Inflammatory macrophage treated with lipopolysaccharide for 1 hour (primary cell): ENCODE results near the gene FBXW5.

Experiments used
- DNase-seq, 2 donors: peaks; one replicate each; pipeline ENCODE4 v3.0.0-alpha.2; 2020 to 2022

Gene FBXW5

DNA sequence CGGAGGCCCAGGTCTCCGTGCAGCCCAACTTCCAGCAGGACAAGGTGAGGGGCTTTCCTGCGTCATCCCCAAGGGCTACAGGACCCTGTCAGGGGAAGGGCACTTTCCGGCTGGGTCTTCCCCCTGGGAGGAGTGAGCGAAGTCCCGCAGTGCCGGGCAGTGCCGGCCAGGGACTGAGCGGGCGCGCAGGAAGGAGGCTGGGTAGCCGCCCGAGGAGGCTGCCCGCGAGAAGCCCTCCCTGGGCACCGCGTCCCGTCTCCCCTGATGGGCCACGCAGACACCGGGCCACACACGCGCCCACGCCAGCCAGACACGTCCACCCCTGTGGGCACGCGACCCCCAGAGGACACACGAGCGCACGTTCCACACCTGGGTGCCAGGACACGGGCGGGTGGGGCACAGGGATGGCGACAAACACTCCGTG is 33.1 kb upstream of the FBXW5 start:
- no peak for DNase-seq

DNA sequence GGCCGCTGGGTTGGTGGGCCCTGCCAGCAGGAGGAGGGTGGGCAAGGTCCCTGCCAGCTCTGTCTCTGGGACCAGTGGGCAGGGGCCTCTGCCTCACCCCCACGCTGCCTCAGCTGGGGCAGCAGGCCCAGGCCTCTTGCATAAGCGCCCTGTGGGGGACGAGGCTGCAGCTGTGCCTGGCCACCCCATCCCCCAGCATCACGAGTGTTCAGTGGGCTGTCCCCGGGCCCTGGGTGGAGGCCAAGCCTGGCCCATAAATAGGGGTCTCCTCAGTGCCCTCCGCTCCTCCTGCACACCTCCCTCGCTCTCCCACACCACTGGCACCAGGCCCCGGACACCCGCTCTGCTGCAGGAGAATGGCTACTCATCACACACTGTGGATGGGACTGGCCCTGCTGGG is 32.7 kb upstream of the FBXW5 start, which contains the start of gene PTGDS:
Gene PTGDS (plus strand): TSS at position 282 of the 400 bp plus-strand sequence. CDS start 75 bp downstream, at position 357.
- DNase-seq = no peak

DNA sequence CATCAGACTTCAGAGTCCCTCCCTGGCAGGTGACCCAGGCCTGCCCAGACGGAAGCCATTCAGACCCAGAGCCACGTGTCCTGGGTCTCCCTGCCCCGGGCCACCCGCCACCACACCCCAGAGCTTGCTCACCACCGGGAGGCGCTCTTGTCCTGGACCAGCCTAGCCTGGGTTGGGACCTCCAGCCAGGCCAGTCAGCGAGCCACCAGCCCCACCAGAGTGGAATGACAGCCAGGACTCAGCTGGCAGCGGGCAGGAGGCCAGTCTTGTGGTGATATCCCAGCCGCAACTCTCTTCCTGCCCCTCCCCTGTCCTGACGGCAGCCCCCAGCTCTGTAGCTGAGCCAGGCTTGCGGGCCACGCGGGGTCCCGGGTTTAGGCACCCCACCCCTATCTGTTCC is 31.1 kb upstream of the FBXW5 start:
- DNase-seq = peak in 1 of 2 donors; percentile 20

DNA sequence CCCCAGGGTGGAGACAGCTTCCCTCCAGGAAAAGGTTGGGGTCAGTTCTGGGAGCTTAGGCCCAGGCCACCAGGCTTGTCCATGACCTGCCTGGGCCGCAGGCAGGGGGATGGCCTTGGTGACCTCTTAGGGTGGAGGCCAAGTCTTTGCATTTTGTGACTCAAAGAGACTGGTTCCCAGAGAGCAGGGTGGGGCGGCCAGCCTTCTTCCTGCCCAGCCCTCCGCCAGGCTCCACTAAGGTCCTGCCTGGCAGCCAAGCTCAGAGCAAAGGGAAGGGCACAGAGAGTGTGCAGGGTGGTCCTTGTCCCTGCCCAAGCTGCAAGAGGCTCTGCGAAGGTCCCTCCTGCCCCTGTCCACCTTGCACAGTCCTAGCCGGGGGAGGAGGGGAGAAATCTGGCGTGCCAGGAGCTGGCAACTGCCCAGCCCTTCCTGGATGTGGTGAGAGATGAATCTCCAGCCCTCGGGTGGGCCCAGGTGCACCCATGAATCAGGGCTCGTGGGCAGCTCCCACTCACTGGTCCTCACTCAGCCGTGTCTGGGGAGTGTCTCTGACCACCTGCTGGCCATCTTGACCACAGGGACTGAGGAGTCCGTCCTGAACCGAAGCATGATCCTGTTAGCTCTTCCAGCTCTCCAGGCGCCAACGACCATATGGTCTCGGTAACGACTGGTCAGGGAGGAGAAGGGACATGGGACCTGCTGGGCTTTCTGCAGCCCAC is 30.4 kb upstream of the FBXW5 start:
- peak in 1 of 2 donors; percentile 26 for DNase-seq

DNA sequence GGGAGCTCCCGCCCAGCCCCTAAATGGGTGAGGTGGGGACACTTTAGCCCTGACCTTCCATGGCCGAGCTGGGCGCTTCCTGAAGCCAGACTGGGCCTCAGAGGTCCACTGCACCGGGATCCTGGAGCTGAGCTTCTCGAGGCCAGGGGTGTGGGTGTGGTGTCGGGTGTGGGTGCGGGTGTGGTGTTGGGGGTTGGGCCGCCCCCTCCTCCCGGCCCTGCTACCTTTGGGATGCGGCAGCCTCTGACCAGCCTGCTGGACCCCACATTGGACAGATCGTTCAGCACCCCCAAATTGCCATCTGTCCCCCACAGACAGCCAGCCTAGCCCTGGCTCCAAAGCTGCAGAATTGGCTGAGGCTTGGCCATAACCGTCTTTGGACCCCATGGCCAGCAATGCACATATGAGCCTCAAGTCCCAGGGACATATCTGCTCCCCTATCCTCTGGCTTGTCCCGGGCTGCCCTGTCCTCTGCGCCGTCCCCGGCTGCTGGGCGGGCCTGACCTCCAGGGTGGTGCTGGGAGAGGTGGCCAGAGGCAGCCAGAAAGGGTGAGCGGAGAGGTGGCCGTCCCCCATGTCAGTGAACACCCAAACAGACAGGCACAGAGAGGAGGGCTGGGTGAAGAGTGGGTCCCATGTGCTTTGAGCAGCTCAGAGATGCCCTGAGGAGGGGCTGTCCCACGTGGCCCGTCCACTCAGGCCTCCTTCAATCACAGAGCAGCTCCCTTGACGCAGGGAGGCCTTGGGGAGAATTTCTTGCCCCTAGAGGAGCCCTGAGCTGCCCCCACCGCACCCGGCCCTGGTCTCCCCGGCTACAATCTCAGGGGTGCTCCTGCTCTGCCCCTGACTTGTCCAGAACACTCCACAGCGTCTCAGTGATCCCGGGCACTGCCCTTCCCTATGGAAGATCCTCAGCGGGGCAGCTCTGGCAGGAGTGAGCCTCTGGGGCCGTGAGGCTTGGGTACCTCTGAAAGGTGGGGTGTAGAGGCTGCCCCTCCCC is 29.4 kb upstream of the FBXW5 start:
- no peak for DNase-seq

DNA sequence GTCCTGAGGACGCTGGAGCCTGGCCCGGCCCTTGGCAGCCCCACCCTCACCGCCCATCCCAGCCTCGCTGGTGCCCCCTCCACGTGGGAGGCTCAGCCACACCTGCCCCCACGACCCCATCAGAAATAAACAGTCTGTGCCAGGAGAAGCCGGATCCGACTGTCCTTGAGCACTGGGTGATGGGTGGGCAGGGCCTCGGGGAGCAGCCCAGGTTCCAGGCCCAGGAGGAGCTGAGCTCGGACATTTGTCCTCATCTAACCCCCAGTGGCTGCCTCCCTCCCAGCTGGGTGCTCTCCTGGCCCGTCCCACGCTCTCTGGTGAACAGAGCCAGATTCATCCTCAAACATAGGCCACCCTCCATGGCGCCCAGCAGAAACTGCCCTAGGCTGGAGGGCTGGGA is 28.2 kb upstream of the FBXW5 start:
- DNase-seq = no peak

DNA sequence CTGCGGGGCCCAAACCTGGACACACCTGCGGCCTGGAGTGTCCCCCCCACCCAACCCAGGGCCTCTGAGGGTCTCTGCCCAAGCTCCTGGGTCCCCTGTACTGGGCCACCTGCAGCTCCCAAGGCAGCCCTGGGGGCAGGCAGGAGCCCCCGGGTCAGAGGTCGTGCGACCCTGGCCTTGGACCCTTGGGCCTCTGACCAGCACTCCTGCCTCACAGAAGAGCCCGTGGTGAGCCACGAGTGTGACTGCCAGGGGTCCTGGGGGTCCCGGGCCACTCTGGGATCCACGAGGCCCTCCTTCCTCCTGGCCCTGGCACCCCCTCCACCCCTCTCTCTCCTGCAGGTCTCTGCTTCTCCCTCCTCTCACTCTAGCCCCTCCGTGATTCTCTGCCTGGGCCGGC is 27.8 kb upstream of the FBXW5 start:
- no peak for DNase-seq

DNA sequence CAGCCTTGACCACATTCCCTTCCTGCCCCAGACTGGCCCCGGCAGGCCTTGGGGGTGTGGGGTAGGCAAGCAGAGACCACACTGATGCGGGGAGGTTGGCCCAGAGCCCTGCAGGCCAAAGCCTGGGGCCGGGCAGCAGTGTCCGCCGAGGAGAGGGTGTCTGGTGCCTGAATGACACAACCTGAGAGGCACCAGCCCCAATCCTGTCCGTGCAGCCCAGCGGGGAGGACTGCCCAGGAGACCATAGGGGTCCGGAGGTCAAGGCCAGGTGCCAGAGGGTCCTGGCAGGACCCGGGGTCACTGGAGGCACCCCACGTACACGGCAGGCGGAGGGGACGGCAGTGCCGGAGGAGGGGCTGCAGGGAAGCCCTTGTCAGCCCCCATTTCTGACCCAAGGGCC is 27.2 kb upstream of the FBXW5 start:
- DNase-seq = no peak

DNA sequence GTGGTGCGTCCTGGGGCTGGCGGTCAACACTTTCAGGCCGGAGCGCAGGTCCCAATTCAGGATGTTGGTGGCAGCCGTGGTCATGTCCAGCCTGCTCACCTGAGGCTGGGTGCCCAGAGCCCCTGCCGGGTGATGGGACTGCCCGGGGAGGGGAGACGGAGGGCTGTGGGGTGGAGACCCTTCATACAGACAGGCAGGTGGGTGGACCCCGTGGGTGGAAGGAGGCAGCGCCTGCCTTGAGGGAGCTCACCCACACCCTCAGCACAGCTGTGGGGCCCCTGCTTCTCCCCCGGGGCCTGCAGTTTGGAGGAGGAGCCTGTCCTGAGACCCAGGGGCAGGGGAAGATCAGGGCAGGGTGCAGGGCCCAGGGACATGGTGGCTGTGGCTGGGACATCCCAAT is 25.8 kb upstream of the FBXW5 start:
- no peak for DNase-seq

DNA sequence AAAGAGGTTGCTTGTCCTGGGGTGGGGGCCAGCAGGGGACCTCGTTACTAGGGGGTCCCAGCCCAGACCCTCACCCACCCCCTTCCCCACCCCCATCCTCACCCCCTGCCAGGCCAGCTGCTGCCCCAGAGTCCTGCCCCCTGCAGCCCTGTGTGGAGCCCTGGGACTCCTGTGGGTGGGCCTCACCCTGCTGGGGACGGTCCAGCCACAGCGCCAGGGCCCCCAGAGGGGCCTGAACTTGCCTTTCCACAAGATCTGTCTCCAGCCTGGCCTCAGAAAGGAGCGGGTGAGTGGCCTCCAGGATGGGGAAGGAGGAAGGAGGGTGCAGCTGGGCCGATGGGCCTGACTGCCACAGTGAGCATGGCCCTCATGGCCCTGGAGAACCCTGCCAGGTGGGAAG is 25.2 kb upstream of the FBXW5 start:
- no peak for DNase-seq

DNA sequence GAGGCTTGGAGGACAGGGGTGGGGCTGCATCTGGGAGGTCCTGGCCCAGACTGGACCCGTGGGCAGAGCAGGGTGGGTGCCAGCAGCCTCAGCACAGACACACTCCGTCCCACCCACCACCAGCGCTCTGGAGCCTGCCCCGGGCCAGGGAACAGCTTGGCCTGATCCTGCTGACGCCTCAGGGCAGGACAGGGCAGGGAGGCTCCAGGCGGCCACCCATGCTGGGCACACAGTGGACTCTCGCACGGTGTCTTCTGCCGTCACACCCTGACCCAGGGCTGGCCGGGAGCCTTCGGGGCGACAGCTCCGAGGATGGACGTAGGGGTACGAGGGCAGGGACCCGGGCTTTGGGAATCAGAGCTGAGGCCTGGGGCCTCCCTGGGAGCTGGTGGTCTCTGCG is 24.6 kb upstream of the FBXW5 start:
- DNase-seq = no peak

DNA sequence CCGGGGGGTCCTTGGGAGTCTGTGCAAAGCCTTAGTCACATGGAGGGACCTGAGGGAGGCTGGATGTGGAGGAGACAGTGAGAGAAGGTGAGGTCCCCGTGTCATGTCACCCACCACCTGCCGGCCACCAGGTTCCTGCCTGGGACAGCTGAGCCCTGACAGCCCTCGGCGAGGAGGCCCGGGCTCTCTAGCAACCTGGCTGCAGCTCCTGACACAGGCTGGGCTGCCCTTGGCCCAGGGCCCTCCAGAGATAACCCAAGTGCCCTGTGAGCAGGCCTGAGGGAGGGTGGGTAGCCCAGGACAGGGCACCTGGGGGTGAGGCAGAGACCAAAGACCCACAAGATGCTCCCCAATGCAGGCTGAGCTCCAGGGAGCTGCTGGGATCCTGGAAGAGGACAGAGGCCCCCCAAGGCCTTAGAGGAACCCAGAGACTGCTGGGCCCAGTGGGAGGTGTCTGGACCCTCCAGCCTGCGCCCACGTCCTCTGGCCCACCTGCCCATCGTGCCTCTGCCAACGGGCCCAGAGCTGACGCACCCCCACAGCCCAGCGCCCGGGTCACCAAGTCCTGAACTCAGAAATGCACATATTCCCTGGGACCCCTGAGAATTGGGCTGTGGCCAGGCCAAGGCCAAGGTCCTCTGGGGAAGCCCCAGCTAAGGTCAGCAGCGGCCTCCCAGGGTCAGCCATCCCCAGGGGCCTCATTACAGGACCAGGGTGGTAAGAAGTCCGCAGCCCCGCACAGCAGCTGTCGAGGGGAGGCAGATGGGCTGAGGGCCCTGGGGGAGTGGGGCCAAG is 24.0 kb upstream of the FBXW5 start:
- no peak for DNase-seq

DNA sequence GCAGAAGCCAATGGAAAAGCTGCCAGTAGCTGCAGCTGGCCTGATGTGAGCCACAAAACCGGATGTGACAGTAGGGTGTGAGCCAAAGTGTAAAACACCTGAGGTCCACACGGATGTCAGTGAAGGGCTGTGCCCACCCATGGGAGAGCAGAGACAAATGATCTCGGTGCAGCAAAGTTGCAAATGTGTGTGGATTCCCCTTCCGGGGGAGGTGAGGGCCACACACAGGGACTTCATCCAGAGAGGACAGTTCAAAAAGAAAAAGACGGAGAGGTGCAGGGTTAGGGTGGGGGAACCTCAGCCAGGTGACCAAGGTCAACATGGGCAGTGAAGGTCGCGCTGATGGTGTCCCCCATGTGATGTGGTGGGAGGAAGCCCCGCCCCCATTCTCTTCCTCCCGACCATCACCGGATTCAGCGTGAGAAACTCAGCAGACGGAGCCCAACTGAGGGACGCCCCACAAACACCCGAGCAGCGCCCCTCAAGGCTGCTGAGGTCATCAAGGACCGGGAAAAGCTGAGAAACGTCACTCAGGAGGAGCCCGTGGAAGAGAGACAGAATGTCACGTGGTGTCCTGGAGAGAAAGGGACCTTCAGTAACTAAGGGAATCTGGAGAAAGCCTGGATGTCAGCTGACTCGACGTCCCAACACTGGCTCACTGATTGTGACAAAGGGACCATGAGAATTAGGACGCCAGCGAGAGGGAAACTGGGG is 21.4 kb upstream of the FBXW5 start:
- DNase-seq = peak; percentile 49 to 71

DNA sequence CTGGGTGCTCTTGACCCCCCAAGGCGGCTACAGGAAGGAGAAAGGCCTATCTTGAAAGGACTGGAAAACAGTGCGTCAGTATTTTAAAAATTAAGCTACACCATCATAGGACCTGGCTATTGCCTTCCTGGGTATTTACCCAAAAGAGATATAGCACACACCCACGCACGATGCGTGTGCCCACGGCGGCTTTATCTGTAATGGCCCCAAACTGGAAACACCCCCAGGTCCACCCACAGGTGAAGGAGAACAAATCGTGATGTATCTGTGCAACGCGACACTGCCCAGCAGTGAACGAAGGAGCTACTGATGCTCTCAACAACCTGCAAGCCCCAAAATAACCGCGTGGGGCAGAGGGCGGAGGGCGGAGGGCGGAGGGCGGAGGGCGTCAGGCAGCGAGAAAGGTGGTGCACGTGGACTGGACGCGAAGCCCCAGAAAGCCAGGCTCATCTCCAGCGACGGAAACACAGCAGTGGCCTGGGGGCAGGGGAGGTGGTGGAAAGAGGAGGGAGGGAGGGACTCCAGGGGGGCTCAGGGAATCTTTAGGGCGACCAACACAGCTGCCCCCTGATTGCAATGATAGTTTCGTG is 20.4 kb upstream of the FBXW5 start:
- no peak for DNase-seq

DNA sequence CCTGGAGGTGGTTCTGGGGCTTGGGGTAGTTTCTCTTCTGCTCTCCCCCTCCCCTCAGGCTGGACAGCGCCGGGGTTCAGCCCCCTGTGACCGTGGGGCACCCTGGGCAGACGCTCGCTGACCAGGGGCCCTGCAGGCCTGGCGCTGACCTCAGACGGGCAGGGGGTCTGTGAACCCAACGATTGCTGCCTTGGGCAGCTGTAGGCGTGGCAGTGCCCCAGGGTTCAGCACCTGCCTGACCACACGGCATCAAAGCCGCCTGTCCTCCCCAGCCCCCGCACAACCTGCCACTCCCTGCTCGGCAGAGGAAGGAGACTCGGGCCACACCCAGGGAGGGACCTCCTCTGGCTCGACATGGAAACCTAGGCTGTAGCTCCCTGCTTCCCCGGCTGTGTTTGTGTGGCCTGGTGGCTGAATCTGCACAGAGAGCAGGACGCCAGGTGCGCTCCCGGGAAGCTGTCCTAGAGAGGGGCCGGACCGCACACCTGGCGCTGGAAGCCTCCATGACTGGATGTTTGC is 19.7 kb upstream of the FBXW5 start:
- DNase-seq = no peak

DNA sequence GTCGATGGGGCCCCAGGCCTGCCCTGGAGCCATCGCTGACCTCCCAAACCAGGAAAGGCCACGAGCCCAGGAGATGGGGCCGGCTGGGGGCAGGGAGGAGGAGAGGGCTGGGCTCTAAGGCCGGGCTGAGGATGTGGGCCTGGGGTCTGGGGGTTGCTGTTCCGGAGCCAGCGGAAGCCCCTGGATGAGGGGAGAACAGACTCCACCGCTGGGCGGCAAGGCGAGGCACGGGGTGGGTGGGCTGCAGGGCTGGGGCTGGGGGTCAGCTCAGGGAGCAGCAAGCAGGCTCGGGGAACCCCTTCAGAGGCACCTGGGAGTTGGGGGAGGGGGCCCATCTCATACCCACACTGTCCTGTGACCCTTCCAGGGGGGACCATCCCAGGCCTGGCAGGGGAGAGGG is 19.2 kb upstream of the FBXW5 start:
- DNase-seq = no peak

DNA sequence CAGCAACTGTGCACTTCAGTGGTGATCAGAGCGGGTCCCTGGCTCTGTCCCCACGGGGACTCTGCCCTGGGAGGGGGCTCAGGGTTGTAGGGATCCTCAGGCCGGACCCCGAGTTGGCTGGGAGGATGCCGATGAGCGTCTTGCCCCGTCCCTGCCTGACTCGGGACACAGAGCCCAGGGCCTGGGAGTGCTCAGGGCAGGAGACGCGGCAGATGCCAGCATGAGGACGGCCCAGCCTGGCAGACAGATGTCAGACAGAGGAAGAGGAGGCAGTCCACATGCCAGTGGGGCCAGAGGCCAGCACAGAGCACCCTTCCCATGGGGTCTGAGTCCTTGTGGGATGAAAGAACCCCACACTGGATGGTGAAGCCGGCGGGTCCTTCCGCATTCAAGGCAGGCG is 18.8 kb upstream of the FBXW5 start:
- no peak for DNase-seq

DNA sequence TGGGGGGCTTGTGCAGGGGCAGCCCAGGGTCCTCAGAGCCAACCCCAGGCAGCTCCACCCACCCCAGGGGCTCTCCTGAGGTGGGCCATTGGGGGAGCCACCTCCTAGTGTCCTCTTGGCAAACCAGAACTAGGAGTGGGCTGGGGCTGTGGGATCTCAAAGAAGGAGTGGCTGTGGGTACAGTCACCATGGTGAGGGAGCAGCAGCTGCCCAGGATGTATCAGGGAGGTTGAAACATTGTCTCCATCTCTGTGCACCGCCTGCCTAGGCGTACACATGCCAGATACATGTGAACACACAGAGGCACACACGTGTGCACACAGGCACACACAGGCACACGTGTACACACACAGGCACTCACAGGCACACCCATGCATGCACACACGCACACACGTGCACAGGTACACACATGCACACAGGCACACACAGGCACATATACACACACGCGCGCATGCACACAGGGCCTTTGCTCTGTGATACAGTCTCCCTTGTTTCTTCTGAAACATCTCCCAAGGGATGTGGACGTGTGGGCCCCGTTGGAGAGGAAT is 18.2 kb upstream of the FBXW5 start:
- DNase-seq = no peak

DNA sequence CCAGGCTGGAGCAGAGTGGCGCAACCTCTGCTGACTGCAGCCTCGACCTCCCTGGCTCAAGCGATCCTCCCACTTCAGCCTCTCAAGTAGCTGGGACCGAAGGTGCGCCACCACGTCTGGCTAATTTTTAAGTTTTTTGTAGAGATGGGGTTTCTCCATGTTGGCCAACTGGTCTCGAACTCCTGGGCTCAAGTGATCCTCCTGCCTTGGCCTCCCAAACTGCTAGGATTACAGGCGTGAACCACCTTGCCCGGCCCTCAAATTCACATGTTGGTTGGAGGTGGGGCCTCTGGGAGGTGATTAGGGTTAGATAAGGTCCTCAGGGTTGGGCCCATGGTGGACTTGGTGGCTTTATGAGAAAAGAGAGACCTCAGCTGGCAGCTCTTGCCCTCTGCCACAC is 17.6 kb upstream of the FBXW5 start:
- no peak for DNase-seq

DNA sequence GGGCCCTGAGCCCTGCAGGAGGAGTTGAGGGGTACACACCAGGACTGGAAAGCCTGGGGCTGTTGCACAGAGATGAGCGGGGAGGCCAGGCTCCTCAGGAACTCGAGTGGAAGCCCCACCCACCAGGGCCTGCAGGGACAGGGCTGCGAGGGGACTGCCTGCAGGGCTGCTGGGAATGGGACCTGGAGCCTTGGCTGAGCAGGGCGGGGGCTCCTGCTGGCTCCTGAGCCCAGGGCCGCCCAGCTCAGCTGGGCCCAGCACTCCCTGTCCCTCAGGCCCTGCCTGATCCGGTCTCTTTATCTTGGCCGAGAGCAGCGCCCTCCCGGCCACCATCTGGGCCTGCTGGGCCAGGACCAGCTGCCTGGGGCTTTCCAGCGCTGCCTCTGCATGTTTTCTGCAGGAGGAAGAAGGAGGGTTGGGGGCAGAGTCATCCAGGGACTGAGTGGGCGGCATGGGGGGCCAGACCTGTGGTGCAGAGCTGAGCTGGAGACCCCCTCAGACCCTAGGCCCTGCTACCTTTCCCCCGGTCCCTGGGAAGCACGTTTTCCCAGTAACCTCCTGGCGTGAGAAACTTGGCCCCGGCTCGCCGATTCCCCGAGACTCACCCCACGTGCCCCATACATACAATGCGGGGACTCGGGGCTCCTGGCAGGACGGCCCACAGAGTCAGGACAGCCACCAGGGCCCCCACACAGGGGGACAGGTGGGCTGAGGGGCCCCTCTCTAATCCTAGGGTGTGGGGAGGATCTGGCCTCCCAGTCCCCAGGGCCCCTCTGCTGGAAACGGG is 16.9 kb upstream of the FBXW5 start:
- DNase-seq = no peak

DNA sequence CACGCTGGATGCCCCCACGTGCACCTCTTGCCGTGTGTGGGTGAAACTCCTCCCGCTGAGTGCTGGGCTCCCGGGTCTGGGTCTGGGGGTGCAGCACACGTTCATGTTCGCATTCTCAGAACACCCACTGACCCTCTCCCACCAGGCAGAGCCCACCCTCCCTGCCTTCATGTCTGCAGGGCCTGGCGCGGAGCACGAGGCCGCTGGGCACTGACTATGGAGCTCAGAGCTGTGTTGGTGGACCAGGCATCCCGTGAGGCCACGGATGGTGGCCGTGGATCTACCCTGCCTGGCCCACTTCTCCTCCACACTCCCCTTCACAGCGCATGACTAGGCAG is 16.4 kb upstream of the FBXW5 start:
- DNase-seq = no peak
